Measurements from ENCODE around the gene P3H4.

P3H4 gene

GRCh38 chr17:41769346-41769862 is 42.3 kb downstream of the P3H4 start:
- no peak for DNase-seq

DNA sequence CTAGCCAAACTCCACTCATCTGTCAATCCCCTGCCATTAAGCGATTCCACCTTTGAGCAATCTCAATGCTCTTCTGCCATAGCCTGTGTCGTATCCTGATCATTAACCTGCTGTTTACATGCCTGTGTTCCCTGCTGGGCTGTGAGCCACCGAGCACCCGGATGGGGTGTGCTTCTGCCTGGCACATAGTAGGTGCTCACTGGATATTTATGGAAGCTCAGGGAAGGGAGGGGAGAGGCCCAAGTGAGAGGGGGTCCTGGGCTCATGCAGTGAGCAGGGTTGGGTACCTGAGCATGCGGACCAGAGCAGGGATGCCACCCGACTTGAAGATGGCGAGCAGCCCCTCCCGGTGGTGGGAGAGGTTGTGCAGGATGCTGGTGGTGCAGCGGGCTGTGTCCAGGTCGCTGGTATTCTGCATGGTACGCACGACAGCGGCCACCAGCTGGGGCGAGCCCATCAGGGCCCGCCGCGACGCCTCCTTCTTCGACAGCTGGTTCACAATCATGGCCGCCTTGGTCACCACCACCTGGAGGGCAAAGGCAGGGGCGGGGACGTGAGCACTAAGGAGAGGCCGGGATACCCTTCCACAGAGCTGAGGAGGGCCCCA is 43.0 kb downstream of the P3H4 start:
- DNase-seq: no peak

DNA sequence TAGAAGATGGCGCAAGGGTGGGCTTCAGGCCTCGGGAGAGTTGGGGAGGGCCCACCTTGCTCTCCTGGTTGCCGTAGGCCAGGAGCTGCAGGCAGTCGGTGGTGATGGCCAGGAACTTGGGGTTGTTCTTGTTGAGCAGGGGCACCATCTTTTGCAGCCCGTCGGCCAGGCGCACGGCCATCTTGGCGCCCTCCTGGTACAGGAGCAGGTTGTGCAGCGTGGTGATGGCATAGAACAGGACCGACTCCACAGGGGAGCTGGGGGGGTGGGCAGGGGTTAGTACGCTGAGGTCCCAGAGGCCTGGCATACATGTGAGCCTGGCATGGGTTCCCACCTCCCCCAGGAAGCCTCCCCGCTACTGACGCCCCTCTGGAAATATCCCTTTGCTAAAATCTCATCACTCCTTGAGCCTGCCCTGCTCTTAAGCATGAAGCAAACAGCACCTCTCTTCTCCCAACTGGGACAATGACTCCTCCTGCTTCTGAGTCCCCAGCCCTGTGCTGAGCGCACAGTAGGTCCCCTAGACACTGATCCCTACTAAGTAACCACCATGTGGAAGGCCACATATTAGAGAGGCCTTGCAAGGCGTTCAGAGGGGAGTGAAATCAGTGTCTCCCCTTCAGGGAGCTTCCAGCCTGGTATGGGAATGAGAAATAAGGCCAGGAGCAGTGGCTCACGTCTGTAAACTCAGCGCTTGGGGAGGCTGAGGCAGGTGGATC is 44.3 kb downstream of the P3H4 start:
- no peak for DNase-seq

- no peak for DNase-seq
Measured at GRCh38 chr17:41766135-41766534, 45.6 kb downstream of the P3H4 start.

DNA sequence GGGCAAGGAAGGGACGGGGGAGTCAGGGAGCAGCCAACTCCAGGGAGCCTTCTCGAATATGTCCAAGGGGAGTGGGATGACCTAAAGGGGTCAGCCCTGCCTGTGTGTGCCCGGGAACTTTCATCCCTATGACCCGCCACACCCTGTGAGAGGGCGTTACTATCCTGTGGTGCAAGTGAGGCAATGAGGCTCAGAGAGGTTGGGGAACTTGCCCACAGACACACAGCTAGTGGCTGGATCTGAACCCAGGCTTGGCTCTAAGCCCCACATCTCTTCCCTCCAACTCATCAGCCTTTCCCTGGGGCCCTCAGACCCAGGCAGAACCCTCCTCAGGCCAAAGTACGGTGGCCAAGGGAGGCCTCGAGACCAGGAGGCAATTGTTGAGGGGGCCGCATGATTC is 48.4 kb downstream of the P3H4 start:
- no peak for DNase-seq

DNA sequence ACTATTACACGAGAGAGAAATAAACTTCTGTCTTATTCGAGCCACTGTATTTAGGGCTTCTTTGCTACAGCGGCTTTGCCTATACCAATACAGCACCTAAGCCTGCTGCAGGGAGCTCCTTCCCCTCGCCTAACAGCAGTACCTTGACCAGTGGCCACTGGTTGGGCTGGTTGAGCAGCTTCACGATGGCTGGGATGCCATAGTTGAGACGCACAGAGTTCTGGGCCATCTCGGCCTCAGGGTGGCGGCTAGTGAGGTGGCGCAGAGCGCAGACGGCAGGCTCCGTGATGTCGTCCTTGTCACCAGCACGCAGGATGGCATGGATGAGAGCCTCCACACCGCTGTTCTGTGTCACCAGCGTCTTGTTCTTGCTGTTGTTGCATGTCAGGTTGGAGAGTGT is 48.9 kb downstream of the P3H4 start:
- no peak for DNase-seq

GRCh38 chr17:41762391-41762790 is 49.4 kb downstream of the P3H4 start:
- DNase-seq: no peak

GRCh38 chr17:41760878-41761277 is 50.9 kb downstream of the P3H4 start:
- no peak for DNase-seq

DNA sequence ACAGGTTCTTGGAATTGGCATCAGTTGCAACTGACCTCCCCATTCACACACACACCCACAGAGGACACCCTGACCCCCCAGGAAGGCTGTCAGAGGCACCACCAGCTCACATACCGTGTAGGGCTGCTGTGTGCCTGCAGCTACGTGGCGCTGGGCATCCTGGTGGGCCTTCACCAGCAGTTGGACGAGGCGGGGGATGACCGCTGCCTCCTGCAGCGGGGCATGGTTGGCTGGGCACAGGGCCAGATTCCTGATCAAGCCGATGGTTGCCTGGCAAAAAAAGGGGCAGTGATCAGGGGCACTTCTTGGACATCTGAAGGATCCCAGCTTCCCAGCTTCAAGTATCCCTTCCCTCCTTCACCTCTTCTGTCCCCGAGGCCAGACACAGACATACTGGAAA is 53.1 kb downstream of the P3H4 start:
- DNase-seq: no peak

GRCh38 chr17:41754066-41754465 is 57.7 kb downstream of the P3H4 start:
- DNase-seq: no peak

Measured in femur (tissue), 1 donor.